PC-9 (cell line): ENCODE measurements around the gene ZIC4.

Source experiments
- EZH2 ChIP-seq: fragments of 200-600 bp; sonication (generic); IDR thresholded peaks from 2 replicates; pipeline ENCODE4 v1.8.0; 2017; ENCODE audit warnings: antibody characterized with exemption, low read depth
- TF ChIP-seq, protein P1 (sequence below): fragments of 200-600 bp; sonication (generic); conservative IDR thresholded peaks from 2 replicates; pipeline ENCODE4 v1.6.1; 2017; ENCODE audit warnings: mixed run types, antibody characterized with exemption, mild to moderate bottlenecking, moderate library complexity

GRCh38 chr3:147424581-147425387 is 18.4 kb upstream of the ZIC4 start:
- TF ChIP-seq, protein P1, sequence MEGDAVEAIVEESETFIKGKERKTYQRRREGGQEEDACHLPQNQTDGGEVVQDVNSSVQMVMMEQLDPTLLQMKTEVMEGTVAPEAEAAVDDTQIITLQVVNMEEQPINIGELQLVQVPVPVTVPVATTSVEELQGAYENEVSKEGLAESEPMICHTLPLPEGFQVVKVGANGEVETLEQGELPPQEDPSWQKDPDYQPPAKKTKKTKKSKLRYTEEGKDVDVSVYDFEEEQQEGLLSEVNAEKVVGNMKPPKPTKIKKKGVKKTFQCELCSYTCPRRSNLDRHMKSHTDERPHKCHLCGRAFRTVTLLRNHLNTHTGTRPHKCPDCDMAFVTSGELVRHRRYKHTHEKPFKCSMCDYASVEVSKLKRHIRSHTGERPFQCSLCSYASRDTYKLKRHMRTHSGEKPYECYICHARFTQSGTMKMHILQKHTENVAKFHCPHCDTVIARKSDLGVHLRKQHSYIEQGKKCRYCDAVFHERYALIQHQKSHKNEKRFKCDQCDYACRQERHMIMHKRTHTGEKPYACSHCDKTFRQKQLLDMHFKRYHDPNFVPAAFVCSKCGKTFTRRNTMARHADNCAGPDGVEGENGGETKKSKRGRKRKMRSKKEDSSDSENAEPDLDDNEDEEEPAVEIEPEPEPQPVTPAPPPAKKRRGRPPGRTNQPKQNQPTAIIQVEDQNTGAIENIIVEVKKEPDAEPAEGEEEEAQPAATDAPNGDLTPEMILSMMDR = no peak
- no peak for TF ChIP-seq EZH2
